Stimulated activated CD4-positive, alpha-beta T cell treated with anti-CD3 and anti-CD28 coated beads, Interleukin-12 subunit alpha, Interleukin-12 subunit beta, amount 100 ng/mL, for 24 hours (primary cell): ENCODE results near the gene EIF4G3.
"Not testable (repeated sequence)": the region's sequence is repeated elsewhere in the genome, so short reads cannot be mapped to it uniquely, and the experiment has no call there.

Experiments used
- DNase-seq, 2 experiments: peaks; one replicate each; pipeline ENCODE4 v3.0.0-alpha.2; 2020; ENCODE audit warnings: low read depth in 2 of 2

Gene EIF4G3

DNA sequence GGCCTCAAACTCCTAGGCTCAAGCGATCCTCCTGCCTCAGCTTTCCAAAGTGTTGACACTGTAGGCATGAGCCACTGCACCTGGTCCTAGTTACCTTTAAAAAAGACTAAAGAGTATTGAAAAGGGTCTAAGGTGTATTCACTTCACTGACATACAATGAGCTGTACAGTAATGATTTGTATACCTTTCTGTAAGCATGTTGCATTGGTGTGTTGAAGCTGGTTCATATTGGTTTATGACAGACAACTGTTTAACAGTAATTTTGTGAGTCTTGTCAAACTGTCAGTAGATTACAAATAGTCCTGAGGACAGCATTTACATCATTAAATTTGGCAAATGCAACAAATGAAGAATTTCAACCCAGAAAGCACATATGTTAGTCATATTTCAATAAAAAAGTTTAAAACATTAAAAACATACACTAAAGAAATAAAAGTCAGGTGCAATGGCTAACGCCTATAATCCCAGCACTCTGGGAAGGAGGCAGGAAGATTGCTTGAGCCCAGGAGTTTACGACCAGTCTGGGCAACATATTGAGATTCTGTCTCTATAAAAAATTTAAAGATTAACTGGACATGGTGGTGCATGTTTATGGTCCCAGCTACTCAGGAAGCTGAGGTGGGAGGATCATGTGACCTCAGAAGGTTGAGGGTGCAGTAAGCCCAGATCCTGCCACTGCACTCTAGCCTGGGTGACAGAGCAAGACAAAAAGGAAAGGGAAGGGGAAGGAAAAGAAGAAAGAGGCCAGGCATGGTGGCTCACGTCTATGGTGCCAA lies 301.3 kb downstream of the EIF4G3 start:
- DNase-seq: no peak

DNA sequence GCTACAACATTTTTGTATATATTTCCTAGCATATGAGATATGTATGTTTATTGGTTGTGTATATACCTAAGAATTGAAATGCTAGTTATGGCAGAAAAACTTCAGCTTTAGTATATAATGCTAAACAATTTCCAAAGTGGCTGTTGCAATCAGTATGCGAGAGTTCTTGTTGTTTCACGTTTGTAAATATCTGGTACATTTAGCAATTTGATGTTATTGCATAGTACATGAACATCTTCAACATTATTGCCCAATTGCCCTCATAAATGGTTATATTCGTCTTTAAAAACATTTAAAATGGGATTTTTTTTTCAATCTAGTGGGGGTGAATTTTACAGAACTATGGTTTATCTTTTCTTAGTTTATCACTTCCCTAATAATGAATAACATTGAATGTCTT lies 303.4 kb downstream of the EIF4G3 start:
- DNase-seq: no peak

DNA sequence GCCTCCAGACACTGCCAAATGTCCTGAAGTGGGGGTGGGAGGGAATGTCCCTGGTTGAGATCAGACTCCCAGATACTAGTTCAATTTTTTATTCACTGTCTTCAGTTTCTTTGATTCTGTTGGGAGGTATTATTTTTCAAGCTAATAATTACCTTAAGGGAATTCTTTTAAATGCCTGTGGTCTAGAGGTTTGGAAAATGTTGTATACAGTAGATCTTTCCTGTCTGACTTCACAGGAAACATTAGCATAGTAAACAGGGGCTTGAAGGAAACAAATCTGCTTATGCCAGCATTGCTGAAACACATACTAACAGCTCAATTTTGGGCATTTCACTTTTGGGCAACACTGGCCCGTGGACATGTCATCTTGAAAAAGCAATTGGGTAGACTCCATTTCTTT lies 305.3 kb downstream of the EIF4G3 start:
- no peak for DNase-seq

- no peak for DNase-seq
Measured at GRCh38 chr1:20870718-20871117, 306.0 kb downstream of the EIF4G3 start.

- DNase-seq: no peak
Measured at GRCh38 chr1:20868263-20868662, 308.4 kb downstream of the EIF4G3 start.

- no peak for DNase-seq
Measured at GRCh38 chr1:20867847-20868246, 308.9 kb downstream of the EIF4G3 start.

DNA sequence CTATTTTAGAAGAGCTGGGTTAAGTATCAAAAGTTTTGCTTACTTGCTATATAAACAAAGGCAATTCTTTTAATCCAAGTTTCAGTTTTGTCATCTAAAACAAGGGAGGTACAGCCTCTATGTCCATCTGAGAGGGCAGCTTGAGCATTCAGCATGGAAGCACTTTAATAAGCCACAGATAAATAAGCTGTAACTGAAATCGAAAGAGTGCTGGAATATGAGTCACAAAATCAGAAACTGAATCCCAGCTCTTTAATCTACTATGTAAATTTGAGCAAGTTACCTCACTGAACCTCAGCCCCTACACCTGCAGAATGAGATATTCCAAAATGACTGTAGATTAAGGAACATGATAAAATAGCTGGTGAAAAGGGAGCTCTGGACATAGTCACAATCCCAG lies 309.6 kb downstream of the EIF4G3 start:
- DNase-seq: no peak

DNA sequence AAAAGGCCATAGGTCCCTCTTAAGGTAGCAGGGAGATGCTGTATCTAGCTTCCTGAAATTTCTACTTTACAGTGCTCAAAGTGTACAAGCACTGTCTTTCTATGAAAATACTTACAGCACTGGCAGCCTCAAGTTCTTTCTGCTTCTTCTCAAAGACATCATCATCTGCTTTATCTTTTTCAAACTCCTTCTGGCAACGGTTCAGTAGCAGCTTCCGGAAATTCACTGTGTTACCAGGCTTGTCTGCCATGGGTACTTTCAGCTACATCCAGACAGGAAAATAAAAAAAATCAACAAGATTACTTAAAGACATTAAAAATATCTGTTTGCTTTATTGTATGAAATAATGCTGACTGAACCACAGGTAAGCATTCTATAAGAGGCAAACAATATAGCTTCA lies 311.7 kb downstream of the EIF4G3 start:
- no peak for DNase-seq

DNA sequence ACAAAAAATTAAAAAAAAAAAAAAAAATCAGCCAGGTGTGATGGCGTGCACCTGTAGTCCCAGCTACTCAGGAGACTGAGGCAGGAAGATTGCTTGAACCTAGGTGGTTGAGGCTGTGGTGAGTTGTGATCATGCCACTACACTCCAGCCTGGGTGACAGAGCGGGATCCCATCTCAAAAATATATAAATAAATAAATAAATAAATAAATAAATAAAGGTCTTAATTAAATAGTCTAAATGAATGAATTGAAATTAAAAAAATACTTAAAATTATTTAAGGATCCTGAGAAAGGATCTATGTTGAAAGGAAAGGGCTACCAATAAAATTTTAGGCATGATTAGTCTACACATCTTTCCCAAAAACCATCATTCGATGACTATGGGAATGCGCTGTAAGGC lies 322.2 kb downstream of the EIF4G3 start:
- no peak for DNase-seq

DNA sequence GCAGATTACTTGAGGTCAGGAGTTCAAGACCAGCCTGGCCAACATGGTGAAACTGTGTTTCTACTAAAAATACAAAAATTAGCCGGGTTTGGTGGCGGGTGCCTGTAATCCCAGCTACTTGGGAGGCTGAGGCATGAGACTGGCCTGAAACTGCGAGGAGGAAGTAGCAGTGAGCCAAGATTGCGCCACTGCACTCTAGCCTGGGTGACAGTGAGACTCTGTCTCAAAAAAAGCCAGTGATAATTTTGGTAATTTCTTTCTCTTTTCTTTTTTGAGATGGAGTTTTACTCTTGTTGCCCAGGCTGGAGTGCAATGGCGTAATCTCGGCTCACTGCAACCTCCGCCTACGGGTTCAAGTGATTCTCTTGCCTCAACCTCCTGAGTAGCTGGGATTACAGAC lies 324.9 kb downstream of the EIF4G3 start:
- not testable (repeated sequence) for DNase-seq

DNA sequence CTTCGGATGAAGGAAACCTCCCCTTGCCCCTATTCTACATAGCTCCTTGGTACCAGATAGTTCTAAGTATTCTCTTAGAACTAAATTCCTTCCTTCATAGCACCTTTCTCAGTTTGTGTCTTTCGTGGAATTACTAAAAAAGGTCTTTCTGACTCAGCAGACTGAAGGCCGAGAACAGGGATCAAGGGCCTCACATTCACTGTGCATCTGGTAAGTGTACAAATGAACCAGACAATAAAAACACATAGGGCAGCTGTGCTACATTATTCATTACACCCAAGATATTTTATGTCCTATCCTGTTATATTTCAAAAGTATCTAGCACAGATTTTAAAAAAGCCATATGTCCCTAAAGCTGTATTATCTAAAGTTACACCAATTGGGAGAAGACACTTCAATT lies 326.7 kb downstream of the EIF4G3 start:
- no peak for DNase-seq

GRCh38 chr1:20849100-20849499 lies 327.6 kb downstream of the EIF4G3 start:
- DNase-seq: no peak

- DNase-seq: no peak
Measured at GRCh38 chr1:20848162-20848561, 328.5 kb downstream of the EIF4G3 start.

GRCh38 chr1:20847611-20848080 lies 329.1 kb downstream of the EIF4G3 start:
- DNase-seq: no peak

- no peak for DNase-seq
Measured at GRCh38 chr1:20846461-20847374, 330.0 kb downstream of the EIF4G3 start.

- DNase-seq: no peak
Measured at GRCh38 chr1:20840731-20841130, 336.0 kb downstream of the EIF4G3 start.

DNA sequence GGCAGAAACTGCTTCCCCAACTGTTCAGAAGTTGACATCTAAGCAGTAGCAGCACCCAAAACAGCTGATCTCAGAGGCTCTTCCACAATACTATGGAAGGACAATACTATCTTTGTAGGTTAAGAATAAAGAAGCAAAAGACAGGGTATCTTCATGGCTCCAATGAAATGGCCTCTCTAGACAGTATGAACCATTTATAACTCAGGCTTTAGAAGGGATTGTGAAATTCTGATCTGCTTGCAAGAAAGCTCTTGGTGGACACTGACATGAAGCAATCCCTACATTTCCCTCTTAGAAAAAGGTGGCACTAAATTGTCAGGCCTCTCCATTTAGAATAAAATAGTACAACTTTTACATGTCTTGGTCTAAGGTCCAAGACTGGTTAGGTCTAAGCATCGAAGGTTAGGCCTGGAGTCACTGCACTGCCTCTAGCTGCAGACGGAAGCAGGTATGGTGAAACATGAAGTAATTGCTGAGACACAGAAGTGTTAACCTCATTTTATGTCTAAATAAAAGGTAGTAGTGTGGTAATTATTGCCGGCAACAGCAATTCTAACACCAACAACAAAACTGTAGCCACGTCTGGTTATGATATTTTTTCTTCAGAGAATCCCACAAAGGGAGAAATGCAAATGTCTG lies 339.0 kb downstream of the EIF4G3 start:
- no peak for DNase-seq

- no peak for DNase-seq
Measured at GRCh38 chr1:20836230-20836629, 340.5 kb downstream of the EIF4G3 start.

- DNase-seq: no peak
Measured at GRCh38 chr1:20834780-20835179, 341.9 kb downstream of the EIF4G3 start.

DNA sequence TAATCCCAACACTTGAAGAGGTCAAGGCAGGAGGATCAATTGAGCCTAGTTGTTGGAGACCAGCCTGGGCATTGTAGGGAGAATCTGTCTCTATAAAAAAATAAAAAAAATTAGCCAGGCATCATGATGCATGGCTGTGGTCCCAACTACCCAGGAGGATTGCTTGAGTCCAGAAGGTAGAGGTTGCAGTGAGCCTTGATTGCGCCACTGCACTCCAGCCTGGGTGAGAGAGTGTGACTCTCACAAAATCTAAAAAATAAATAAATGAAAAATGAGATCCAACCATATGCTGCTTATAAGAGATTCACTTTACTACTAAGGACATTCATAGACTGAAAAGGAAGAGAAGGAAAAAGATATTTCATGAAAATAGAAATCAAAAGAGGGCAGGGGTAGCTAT lies 342.5 kb downstream of the EIF4G3 start:
- no peak for DNase-seq

DNA sequence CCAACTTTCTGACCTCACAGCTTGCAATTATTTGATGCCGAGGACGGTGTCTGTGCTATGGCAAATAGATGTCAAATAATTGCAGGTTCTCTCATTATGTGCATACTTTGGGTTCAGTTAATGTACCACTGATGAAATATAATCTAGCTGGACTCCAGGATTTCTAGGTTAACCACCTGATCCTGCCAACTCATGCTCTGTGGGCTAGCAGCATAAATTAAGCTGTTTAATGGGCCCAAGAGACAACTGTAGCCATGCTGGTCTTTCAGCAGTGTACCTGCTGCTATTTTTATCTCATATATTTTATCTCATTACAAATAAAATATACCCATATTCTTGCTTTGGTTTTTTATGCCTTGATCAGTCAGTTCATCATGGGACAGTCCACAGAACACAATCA lies 346.3 kb downstream of the EIF4G3 start:
- no peak for DNase-seq

GRCh38 chr1:20829946-20830345 lies 346.8 kb downstream of the EIF4G3 start:
- no peak for DNase-seq
